K562 (cell line): ENCODE results near the gene LRMDA.

ENCODE experiments used
- CBFA2T2 ChIP-seq: fragments of 450-650 bp; conservative IDR thresholded peaks from 2 replicates; pipeline ENCODE4 v1.6.1; 2017; ENCODE audit warnings: mild to moderate bottlenecking
- CREB1 ChIP-seq, 2 experiments: sonication (generic) in 1 of 2; formaldehyde crosslinking in 1 of 2; IDR thresholded peaks; 2 replicates each; pipeline versions ENCODE4 v1.6.1 to v1.8.0; 2012 to 2022; ENCODE audit warnings: inconsistent platforms in 1 of 2, mild to moderate bottlenecking in 1 of 2, missing genetic modification reagents in 1 of 2, moderate library complexity in 1 of 2
- ELF1 ChIP-seq: fragments of 200-800 bp; sonication (Bioruptor generic); IDR thresholded peaks from 2 replicates; pipeline ENCODE4 v1.6.1; 2016; ENCODE audit warnings: missing genetic modification characterization, missing compliant biosample characterization
- HDAC6 ChIP-seq: IDR thresholded peaks from 2 replicates; pipeline ENCODE4 v1.6.1; 2012; ENCODE audit warnings: low read depth, mild to moderate bottlenecking, control low read depth, inconsistent platforms, low read length, moderate library complexity
- NRF1 ChIP-seq, 2 experiments: fragments of 450-650 bp; IDR thresholded peaks in 1 of 2; conservative IDR thresholded peaks in 1 of 2; 2 replicates each; pipeline ENCODE4 v1.6.1; 2014; ENCODE audit warnings: mild to moderate bottlenecking in 2 of 2
- RBFOX2 ChIP-seq: fragments of 200-400 bp; formaldehyde crosslinking; IDR thresholded peaks from 2 replicates; pipeline ENCODE4 v1.6.1; 2017; ENCODE audit warnings: low read depth, mild to moderate bottlenecking, low read length, moderate library complexity
- SP2 ChIP-seq: IDR thresholded peaks from 2 replicates; pipeline ENCODE4 v1.6.1; 2011; ENCODE audit warnings: mild to moderate bottlenecking, low read depth, low read length, moderate library complexity; ENCODE audit not compliant: poor library complexity, severe bottlenecking; ENCODE audit errors: extremely low read depth
- ZSCAN29 ChIP-seq: fragments of 450-650 bp; IDR thresholded peaks from 2 replicates; pipeline ENCODE4 v1.6.1; 2017
- TF ChIP-seq, protein P1 (sequence below): fragments of 450-650 bp; IDR thresholded peaks from 2 replicates; pipeline ENCODE4 v1.6.1; 2016; ENCODE audit warnings: low read depth
- TF ChIP-seq, protein P2 (sequence below), 2 experiments: fragments of 450-650 bp; IDR thresholded peaks; 2 replicates each; pipeline ENCODE4 v1.6.1; 2016
- TF ChIP-seq, protein P3 (sequence below): sonication (generic); formaldehyde crosslinking; IDR thresholded peaks from 2 replicates; pipeline ENCODE4 v1.8.1; 2023; ENCODE audit warnings: mild to moderate bottlenecking, missing genetic modification reagents, moderate library complexity

DNA sequence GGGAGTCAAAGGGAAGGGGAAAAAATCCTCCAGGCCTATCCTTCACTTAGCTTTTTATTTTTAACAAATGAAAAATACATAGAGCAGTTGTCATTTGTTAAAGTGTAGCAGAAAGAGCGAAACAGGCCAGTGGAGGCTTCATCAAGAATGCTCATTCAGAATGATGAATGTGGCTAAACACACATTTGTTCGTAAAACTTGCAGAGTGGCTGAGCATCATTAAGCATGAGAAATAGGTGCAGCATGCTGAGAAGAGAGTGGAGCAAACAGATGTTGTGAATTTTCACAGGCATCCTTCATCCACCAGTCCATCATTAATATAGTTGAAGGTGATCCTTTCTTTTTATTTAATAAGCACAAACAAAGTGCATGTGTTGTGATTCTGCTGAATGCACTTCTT, 407.6 kb downstream of the LRMDA start:
- TF ChIP-seq, protein P1, sequence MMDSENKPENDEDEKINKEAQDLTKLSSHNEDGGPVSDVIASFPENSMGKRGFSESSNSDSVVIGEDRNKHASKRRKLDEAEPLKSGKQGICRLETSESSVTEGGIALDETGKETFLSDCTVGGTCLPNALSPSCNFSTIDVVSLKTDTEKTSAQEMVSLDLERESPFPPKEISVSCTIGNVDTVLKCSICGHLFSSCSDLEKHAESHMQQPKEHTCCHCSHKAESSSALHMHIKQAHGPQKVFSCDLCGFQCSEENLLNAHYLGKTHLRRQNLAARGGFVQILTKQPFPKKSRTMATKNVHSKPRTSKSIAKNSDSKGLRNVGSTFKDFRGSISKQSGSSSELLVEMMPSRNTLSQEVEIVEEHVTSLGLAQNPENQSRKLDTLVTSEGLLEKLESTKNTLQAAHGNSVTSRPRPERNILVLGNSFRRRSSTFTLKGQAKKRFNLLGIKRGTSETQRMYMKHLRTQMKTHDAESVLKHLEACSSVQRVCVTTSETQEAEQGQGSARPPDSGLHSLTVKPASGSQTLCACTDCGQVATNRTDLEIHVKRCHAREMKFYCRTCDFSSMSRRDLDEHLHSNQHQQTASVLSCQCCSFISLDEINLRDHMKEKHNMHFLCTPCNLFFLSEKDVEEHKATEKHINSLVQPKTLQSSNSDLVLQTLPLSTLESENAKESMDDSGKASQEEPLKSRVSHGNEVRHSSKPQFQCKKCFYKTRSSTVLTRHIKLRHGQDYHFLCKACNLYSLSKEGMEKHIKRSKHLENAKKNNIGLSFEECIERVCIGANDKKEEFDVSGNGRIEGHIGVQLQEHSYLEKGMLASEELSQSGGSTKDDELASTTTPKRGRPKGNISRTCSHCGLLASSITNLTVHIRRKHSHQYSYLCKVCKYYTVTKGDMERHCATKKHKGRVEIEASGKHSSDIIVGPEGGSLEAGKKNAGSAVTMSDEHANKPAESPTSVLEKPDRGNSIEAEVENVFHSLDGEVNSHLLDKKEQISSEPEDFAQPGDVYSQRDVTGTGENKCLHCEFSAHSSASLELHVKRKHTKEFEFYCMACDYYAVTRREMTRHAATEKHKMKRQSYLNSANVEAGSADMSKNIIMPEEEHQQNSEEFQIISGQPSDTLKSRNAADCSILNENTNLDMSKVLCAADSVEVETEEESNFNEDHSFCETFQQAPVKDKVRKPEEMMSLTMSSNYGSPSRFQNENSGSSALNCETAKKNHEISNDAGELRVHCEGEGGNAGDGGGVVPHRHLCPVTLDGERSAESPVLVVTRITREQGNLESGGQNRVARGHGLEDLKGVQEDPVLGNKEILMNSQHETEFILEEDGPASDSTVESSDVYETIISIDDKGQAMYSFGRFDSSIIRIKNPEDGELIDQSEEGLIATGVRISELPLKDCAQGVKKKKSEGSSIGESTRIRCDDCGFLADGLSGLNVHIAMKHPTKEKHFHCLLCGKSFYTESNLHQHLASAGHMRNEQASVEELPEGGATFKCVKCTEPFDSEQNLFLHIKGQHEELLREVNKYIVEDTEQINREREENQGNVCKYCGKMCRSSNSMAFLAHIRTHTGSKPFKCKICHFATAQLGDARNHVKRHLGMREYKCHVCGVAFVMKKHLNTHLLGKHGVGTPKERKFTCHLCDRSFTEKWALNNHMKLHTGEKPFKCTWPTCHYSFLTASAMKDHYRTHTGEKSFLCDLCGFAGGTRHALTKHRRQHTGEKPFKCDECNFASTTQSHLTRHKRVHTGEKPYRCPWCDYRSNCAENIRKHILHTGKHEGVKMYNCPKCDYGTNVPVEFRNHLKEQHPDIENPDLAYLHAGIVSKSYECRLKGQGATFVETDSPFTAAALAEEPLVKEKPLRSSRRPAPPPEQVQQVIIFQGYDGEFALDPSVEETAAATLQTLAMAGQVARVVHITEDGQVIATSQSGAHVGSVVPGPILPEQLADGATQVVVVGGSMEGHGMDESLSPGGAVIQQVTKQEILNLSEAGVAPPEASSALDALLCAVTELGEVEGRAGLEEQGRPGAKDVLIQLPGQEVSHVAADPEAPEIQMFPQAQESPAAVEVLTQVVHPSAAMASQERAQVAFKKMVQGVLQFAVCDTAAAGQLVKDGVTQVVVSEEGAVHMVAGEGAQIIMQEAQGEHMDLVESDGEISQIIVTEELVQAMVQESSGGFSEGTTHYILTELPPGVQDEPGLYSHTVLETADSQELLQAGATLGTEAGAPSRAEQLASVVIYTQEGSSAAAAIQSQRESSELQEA = no peak
- TF ChIP-seq CBFA2T2 = no peak
- TF ChIP-seq ZSCAN29 = no peak
- TF ChIP-seq ELF1 (tag) = no peak
- no peak for TF ChIP-seq NRF1 (conservative IDR thresholded peaks at IDR 0.05 in 1 of 2, IDR thresholded peaks at IDR 0.05 in 1 of 2)
- TF ChIP-seq, protein P2, sequence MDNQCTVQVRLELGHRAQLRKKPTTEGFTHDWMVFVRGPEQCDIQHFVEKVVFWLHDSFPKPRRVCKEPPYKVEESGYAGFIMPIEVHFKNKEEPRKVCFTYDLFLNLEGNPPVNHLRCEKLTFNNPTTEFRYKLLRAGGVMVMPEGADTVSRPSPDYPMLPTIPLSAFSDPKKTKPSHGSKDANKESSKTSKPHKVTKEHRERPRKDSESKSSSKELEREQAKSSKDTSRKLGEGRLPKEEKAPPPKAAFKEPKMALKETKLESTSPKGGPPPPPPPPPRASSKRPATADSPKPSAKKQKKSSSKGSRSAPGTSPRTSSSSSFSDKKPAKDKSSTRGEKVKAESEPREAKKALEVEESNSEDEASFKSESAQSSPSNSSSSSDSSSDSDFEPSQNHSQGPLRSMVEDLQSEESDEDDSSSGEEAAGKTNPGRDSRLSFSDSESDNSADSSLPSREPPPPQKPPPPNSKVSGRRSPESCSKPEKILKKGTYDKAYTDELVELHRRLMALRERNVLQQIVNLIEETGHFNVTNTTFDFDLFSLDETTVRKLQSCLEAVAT (IDR thresholded peaks at IDR 0.05) = no peak
- TF ChIP-seq, protein P3, sequence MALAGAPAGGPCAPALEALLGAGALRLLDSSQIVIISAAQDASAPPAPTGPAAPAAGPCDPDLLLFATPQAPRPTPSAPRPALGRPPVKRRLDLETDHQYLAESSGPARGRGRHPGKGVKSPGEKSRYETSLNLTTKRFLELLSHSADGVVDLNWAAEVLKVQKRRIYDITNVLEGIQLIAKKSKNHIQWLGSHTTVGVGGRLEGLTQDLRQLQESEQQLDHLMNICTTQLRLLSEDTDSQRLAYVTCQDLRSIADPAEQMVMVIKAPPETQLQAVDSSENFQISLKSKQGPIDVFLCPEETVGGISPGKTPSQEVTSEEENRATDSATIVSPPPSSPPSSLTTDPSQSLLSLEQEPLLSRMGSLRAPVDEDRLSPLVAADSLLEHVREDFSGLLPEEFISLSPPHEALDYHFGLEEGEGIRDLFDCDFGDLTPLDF = no peak
- TF ChIP-seq CREB1 (IDR thresholded peaks at IDR 0.05) = no peak
- no peak for TF ChIP-seq CREB1 (CRISPR knock-in tag; IDR thresholded peaks at IDR 0.05)
- no peak for TF ChIP-seq SP2
- TF ChIP-seq HDAC6 = no peak
- no peak for TF ChIP-seq RBFOX2
